ENCODE measurements around the gene MAP4K2. TPM values are rescaled to one million over a fixed set of nuclear protein-coding genes. Genes with fewer than 3 reads are reported as not detected.
A peak's percentile ranks its signal among the peaks of the same experiment; 100 is the strongest.

Gene MAP4K2
- total and polyA plus RNA-seq, 2 of the 13 experiments (the other 11 are each of a cell fraction or from before 2014, with no cell fraction given), result 8.3 to 17.6 TPM

GRCh38 chr11:64846998-64847666 is 44.1 kb upstream of the MAP4K2 start (continued):
- no peak for TF ChIP-seq USF2 (IDR thresholded peaks at IDR 0.05; ENCODE audit: low read depth, low read length)
- no peak for TF ChIP-seq USF2 (CRISPR knock-in tag; IDR thresholded peaks at IDR 0.05; ENCODE audit: borderline replicate concordance)
- no peak for TF ChIP-seq ZNF207 (IDR thresholded peaks at IDR 0.05; ENCODE audit: borderline replicate concordance)
- no peak for TF ChIP-seq TFE3 (CRISPR knock-in tag; IDR thresholded peaks at IDR 0.05)
- TF ChIP-seq SAFB2 (CRISPR knock-in tag; IDR thresholded peaks at IDR 0.05; ENCODE audit: borderline replicate concordance, low read depth), result no peak
- no peak for TF ChIP-seq ZNF33B (CRISPR knock-in tag; IDR thresholded peaks at IDR 0.05)
- TF ChIP-seq BORCS8-MEF2B (CRISPR knock-in tag; IDR thresholded peaks at IDR 0.05), result no peak
- peak; percentile 89 for TF ChIP-seq ERF (CRISPR knock-in tag; IDR thresholded peaks at IDR 0.05)
- TF ChIP-seq ZC3H13 (CRISPR knock-in tag; IDR thresholded peaks at IDR 0.05), result no peak
- no peak for TF ChIP-seq ARID2 (CRISPR knock-in tag; IDR thresholded peaks at IDR 0.05; ENCODE audit: borderline replicate concordance)
- no peak for TF ChIP-seq ZBTB34 (CRISPR knock-in tag; IDR thresholded peaks at IDR 0.05)
- TF ChIP-seq ZNF263 (CRISPR knock-in tag; IDR thresholded peaks at IDR 0.05), result no peak
- TF ChIP-seq AFF4 (CRISPR knock-in tag; IDR thresholded peaks at IDR 0.05), result no peak
- no peak for TF ChIP-seq ZBTB8A (CRISPR knock-in tag; IDR thresholded peaks at IDR 0.05; ENCODE audit: borderline replicate concordance, low read depth)
- no peak for TF ChIP-seq ZFP36L1 (CRISPR knock-in tag; IDR thresholded peaks at IDR 0.05)
- TF ChIP-seq ATF6 (CRISPR knock-in tag; conservative IDR thresholded peaks at IDR 0.05), result no peak
- TF ChIP-seq FOXA3 (CRISPR knock-in tag; IDR thresholded peaks at IDR 0.05), result peak; percentile 29; the same call in 1 of the 2 replicates
